Astrocyte of the spinal cord (primary cell): ENCODE measurements around the gene ARPIN.
"Not testable (repeated sequence)": the region's sequence is repeated elsewhere in the genome, so short reads cannot be mapped to it uniquely, and the experiment has no call there.

Experiments used
- DNase-seq: peaks from one replicate; pipeline ENCODE4 v3.0.0; 2011; ENCODE audit warnings: low read depth, low spot score
- H3K4me3 ChIP-seq: 2 replicates; pipeline ENCODE4 v1.5.1; 2011; ENCODE audit warnings: low read depth, mild to moderate bottlenecking, low read length, moderate library complexity
- in situ Hi-C: cut with HindIII; loops from 2 replicates; pipeline ENCODE4 v1.10.0; 2017; ENCODE audit warnings: low sequenced_read_pairs
- TF ChIP-seq, protein P1 (sequence below): IDR thresholded peaks from 2 replicates; pipeline ENCODE4 v1.5.1; 2012; ENCODE audit warnings: low read depth, mild to moderate bottlenecking, low read length, inconsistent platforms

Gene ARPIN

GRCh38 chr15:89912674-89913396 is at the start of gene ARPIN:
Gene ARPIN, minus strand, starts transcription at chr15:89912952. Its CDS starts 117 bp downstream, at chr15:89912835.
- TF ChIP-seq, protein P1, sequence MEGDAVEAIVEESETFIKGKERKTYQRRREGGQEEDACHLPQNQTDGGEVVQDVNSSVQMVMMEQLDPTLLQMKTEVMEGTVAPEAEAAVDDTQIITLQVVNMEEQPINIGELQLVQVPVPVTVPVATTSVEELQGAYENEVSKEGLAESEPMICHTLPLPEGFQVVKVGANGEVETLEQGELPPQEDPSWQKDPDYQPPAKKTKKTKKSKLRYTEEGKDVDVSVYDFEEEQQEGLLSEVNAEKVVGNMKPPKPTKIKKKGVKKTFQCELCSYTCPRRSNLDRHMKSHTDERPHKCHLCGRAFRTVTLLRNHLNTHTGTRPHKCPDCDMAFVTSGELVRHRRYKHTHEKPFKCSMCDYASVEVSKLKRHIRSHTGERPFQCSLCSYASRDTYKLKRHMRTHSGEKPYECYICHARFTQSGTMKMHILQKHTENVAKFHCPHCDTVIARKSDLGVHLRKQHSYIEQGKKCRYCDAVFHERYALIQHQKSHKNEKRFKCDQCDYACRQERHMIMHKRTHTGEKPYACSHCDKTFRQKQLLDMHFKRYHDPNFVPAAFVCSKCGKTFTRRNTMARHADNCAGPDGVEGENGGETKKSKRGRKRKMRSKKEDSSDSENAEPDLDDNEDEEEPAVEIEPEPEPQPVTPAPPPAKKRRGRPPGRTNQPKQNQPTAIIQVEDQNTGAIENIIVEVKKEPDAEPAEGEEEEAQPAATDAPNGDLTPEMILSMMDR = no peak
- in situ Hi-C loops = no loop called here
- H3K4me3 ChIP-seq = peak within 1 kb of the TSS; percentile 63
- peak; percentile 30 for DNase-seq

GRCh38 chr15:89958107-89958805 is 45.5 kb upstream of the ARPIN start:
- TF ChIP-seq, protein P1 = no peak
- in situ Hi-C loops = no loop called here
- DNase-seq = no peak
- no peak overlapping the region for H3K4me3 ChIP-seq

DNA sequence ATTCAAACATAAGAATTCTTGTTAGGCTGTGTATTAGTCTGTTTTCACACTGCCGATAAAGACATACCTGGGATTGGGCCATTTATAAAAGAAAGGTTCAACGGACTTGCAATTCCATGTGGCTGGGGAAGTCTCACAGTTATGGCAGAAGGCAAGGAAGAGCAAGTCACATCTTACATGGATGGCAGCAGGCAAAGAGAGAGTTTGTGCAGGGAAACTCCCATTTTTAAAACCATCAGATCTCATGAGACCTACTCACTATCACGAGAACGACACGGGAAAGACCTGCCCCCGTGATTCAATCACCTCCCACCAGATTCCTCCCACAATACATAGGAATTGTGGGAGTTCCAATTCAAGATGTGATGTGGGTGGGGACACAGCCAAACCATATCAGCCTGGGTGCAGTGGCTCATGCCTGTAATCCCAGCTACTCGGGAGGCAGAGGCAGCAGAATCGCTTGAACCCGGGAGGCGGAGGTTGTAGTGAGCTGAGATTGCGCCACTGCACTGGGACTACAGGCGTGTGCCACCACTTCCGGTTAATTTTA is 42.8 kb upstream of the ARPIN start:
- DNase-seq, H3K4me3 ChIP-seq, in situ Hi-C loops: not testable (repeated sequence)

GRCh38 chr15:89954541-89954940 is 41.8 kb upstream of the ARPIN start:
- in situ Hi-C loops = no loop called here
- TF ChIP-seq, protein P1 = no peak
- H3K4me3 ChIP-seq = no peak overlapping the region
- no peak for DNase-seq

DNA sequence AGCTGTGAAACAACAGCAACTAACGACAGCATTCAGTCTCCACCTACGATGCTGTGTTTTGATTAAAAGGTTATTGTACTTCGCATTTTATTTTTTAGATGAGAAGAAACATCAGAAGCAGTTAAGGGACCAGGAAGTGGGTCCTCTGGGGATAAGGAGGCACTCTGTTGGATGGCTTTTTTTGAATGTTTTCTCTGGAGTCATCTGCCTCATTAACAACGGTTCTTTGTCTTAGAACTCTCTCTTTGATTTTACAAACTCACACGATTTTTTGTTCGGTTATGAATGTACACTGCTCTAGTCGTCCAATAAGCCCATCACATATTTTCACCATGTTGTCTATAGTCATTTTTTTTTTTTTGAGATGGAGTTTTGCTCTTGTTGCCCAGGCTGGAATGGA is 36.0 kb upstream of the ARPIN start:
- TF ChIP-seq, protein P1 = no peak
- H3K4me3 ChIP-seq = no peak overlapping the region
- DNase-seq = no peak
- in situ Hi-C loops = no loop called here

- in situ Hi-C loops = no loop called here
- no peak overlapping the region for H3K4me3 ChIP-seq
- TF ChIP-seq, protein P1 = no peak
Measured at GRCh38 chr15:89947385-89947784, 34.6 kb upstream of the ARPIN start.

More at GRCh38 chr15:89947385-89947784, 34.6 kb upstream of the ARPIN start:
- DNase-seq = no peak
